GM20000 (cell line): ENCODE data around the gene PDCD1.
"Not testable (repeated sequence)": the region's sequence is repeated elsewhere in the genome, so short reads cannot be mapped to it uniquely, and the experiment has no call there.

Experiments used
- DNase-seq: peaks from one replicate; pipeline ENCODE4 v3.0.0; 2012; ENCODE audit warnings: low spot score
- TF ChIP-seq, protein P1 (sequence below): IDR thresholded peaks from 2 replicates; pipeline ENCODE4 v1.5.1; 2012; ENCODE audit warnings: mild to moderate bottlenecking, control low read depth; ENCODE audit errors: extremely low read depth, missing control alignments

Gene PDCD1

DNA sequence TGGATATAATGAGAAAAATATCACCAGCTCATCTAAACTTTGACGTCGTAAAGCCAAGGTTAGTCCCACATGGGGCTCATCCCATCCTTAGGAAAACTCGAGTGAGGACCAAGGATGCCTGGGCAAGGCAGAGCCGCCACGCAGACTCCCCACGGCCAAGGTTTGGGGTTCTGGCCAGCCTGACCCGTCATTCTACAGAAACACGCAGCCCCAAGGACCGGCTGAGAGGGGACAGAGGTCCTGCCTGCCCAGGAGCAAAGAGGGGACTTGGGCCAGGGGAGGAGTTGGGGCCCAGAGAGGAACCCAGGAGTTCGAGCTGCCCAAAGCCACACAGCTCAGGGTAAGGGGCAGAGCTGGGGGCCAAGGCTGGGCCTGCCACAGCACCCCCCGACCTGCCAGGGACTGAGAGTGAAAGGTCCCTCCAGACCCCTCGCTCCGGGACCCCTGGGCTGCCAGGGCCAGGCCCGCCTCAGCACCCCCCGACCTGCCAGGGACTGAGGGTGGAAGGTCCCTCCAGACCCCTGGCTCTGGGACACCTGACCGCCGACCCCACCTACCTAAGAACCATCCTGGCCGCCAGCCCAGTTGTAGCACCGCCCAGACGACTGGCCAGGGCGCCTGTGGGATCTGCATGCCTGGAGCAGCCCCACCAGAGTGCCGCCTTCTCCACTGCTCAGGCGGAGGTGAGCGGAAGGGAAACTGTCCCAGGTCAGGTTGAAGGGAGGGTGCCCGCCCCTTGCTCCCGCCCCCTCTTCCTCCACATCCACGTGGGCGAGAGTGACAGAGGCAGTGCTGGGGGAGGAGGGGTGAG, at the start of gene PDCD1:
PDCD1 (minus strand) TSS at position 689 of the 811 bp plus-strand sequence; CDS start at position 633, 56 bp downstream.
- DNase-seq, result peak; percentile 89
- TF ChIP-seq, protein P1, sequence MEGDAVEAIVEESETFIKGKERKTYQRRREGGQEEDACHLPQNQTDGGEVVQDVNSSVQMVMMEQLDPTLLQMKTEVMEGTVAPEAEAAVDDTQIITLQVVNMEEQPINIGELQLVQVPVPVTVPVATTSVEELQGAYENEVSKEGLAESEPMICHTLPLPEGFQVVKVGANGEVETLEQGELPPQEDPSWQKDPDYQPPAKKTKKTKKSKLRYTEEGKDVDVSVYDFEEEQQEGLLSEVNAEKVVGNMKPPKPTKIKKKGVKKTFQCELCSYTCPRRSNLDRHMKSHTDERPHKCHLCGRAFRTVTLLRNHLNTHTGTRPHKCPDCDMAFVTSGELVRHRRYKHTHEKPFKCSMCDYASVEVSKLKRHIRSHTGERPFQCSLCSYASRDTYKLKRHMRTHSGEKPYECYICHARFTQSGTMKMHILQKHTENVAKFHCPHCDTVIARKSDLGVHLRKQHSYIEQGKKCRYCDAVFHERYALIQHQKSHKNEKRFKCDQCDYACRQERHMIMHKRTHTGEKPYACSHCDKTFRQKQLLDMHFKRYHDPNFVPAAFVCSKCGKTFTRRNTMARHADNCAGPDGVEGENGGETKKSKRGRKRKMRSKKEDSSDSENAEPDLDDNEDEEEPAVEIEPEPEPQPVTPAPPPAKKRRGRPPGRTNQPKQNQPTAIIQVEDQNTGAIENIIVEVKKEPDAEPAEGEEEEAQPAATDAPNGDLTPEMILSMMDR, result no peak

DNA sequence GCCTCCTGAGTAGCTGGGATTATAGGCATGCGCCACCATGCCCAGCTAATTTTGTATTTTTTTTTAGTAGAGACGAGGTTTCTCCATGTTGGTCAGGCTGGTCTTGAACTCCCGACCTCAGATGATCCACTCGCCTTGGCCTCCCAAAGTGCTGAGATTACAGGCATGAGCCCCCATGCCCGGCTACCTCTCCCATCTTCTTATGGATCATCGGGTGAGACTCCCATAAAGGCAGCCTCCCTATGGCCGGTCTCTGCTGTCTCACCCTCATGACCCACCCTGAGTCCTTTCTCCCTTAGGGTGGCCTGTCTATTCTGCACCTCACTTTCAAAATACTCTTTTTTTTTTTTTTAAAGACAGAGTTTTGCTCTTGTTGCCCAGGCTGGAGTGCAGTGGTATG, 49.1 kb upstream of the PDCD1 start:
- DNase-seq, result not testable (repeated sequence)

DNA sequence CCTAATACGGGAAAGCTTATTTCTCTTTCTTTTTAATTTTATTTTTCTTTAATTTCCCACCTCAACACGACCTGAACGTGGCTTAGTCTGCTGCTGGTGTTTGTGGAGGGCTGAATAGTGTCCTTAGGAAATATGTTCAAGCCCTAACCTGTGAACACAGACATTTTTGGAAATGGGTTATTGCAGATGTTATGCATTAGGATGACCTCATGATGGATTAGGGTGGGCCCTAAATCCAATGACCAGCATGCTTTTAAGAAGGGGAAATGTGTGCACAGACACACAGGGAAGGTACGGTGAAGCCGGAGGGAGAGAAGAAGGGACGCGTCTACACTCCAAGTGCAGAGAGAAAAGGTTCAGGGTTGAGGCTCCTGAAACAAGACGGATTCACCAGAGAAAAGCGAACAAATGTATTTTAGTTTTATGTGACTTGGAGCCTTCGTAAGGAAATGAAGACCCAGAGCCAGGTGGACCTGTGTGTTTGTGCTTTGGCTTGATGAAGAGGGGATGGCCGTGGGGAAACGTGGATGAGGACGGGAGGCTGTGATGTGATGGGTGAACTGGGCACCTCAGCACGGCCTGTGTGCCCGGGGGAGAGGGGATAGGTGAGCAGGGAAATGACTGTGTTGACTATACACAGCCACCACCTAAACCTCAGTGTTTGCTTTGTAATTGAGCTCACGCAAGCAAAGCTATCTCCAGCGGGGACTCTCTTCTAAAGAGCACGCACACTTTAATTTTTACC, 48.3 kb upstream of the PDCD1 start:
- no peak for DNase-seq
- TF ChIP-seq, protein P1, result no peak

DNA sequence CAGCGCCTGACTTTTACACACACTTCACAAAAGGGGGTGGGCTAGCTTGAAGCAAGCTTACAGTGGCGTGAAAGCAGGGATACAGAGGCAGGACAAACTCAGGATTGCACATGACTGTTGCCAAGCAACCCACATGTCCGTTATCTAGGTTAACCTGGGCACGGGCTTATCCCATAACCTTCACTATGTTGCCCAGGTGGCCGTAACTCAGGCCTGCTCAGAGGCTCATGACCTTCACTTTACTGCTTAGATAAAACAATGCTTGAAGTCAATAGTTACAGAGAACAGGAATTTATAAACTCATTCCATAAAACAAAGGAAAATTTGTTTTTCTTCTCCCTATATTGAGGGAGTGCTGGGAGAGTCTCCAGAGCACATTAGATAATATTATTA, 47.7 kb upstream of the PDCD1 start:
- DNase-seq, result not testable (repeated sequence)

DNA sequence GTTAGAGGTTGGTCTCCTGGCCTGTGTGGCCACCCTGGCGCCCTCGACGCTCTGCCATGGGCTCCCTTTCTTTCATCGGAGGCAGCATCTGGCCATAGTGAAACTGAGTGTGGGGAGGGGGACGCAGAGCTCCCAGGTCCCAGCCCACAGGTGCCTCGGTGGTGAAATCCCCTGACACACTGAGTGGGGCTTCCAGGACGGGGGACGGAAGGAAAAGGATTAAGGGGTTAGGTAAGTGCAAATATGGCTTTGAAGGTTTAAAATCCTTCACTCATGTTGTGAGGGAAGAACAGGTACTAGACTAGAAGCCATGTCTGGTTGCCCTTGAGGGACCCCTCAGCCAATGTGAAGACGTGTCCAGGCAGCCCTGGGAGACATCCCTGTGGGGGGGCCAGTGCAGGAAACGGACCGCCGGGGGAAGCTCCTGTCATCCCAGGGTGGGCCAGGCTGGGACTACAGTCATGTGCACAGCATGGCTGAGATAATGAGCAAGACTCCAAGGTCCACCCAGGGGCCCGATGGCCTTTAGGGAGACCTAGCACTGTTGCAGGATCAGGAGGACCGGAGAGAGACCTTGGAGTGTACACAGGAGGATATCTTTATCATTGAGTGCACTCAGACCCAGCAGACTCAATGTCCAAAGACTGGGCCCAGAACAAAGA, 47.2 kb upstream of the PDCD1 start:
- no peak for DNase-seq
- TF ChIP-seq, protein P1, result no peak

DNA sequence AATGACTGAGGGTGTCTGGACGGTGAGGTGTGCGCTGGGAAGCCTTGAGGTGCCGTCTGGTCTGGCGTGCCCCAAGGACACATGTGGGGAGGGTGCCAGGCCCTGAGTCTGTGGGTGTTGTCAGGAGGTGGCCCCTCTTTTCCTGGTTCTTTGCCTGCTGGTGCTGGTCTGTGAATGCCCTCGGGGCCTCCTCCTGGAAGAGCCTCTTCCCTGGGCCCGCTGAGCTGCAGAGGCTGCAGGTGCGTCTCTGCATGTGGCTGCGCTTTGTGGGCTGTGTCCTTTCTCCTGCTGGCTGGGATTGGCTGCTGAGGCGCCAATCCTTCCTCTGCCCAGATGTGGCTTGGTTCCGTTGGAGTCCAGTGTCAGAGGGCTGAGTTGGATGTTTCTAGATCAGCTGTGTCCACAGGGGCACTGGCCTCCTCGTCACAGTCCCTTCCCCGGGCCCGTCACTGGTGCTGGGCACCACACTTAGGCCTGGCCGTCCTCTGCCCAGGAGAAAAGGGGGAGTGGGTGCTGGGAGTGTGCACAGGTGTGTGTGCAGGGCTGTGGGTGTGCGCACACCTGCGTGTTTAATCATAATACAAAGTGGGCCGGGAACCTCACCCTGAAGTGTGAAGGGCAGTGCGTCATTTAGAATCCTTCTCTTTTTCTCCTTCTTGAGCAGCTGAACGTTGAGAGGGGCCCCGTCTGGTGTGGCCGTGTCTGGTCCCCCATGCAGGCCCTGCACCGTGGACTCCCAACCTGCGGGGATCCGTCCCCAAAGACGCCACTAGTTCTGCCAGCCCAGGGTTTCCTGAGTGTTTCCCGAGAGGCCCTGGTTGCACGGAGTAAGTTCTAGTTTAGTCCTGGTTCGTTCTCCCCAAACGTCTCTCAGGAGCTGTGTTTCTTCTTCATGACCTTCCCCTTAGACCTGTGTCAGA, 46.4 kb upstream of the PDCD1 start:
- no peak for DNase-seq

DNA sequence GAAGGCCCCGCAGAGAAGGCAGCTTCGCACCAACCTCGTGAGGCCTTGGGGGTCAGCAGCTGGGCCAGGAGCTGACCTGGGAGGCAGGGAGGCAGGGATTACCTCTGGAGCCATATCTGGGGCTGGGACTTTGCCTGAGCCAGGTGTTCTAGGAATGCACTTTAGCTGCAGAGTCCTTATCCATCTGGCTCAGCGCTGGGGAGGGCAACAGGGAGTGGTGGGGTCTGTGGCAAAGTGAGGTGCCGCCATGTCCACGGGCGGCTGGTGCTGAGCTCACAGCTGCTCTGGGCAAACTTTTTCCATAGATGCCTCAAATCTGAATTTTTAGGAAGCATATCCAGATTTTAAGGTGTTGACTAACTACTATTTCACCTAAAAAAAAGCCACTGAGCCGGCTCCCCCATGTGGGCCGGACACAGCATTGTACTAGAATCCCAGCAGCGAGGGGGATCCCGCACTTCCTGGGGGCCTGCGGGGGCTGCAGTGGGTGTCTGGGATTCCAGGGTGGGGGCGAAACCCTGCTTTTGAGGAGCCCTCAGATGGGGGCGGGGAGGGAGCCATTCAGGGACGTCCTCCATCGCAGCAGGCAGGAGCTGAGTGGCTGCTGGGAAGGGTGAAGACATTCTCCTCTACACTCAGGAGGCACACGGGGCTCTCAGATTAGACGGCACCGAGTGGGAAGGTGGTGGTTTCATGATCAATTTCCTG, 45.5 kb upstream of the PDCD1 start:
- TF ChIP-seq, protein P1, result no peak
- DNase-seq, result no peak

More for the DNA sequence above, 46.4 kb upstream of the PDCD1 start:
- TF ChIP-seq, protein P1, result no peak
